Naive thymus-derived CD8-positive, alpha-beta T cell (primary cell): ENCODE results near the gene TSHZ1. TPM values are rescaled to one million over a fixed set of nuclear protein-coding genes. Genes with fewer than 3 reads are reported as not detected.
"Not testable (repeated sequence)": the region's sequence is repeated elsewhere in the genome, so short reads cannot be mapped to it uniquely, and the experiment has no call there.

Experiments
- ATAC-seq, 2 donors: fragments of 150-1000 bp; cut with Tn5 transposase in 1 of 2; sonication (Bioruptor Pico), chemical (Tn5 transposase) in 1 of 2; 1 replicate in 1 of 2; 2 replicates in 1 of 2; pipeline ENCODE4 v1.10.0; 2021; ENCODE audit warnings: mild to moderate bottlenecking in 2 of 2, moderate library complexity in 2 of 2
- POLR2A ChIA-PET: fragments of 350-600 bp; sonication (Branson Sonifier 250); formaldehyde crosslinking; loops from one replicate; lab custom pipeline; 2021; ENCODE audit warnings: antibody characterized with exemption; lab: Charles Lee
- DNase-seq, 10 donors: peaks; one replicate each; pipeline versions ENCODE4 v3.0.0 to v3.0.0-alpha.2; 2020 to 2022
- H3K27ac Mint-ChIP-seq, 10 donors: one replicate each; pipeline ENCODE4 v1.8.0; 2020 to 2022; ENCODE audit warnings: mild to moderate bottlenecking in 10 of 10, mixed read lengths in 10 of 10, moderate library complexity in 4 of 10, inconsistent platforms in 1 of 10
- H3K27me3 Mint-ChIP-seq, 5 donors: one replicate each; pipeline ENCODE4 v1.8.0; 2021 to 2022; ENCODE audit warnings: mixed read lengths in 5 of 5
- H3K36me3 Mint-ChIP-seq, 3 donors: one replicate each; pipeline ENCODE4 v1.8.0; 2020 to 2022; ENCODE audit warnings: mixed read lengths in 3 of 3, mild to moderate bottlenecking in 2 of 3, inconsistent platforms in 1 of 3
- H3K4me1 Mint-ChIP-seq, 4 donors: one replicate each; pipeline ENCODE4 v1.8.0; 2021 to 2022; ENCODE audit warnings: mixed read lengths in 4 of 4
- H3K4me3 Mint-ChIP-seq, 10 donors: one replicate each; pipeline ENCODE4 v1.8.0; 2020 to 2022; ENCODE audit warnings: mild to moderate bottlenecking in 10 of 10, mixed read lengths in 10 of 10, moderate library complexity in 6 of 10, inconsistent platforms in 1 of 10
- H3K9me3 Mint-ChIP-seq, 9 donors: one replicate each; pipeline ENCODE4 v1.8.0; 2020 to 2022; ENCODE audit warnings: mixed read lengths in 9 of 9, mild to moderate bottlenecking in 3 of 9, inconsistent platforms in 1 of 9, moderate library complexity in 1 of 9
- polyA plus RNA-seq, 3 donors: library from polyadenylated mRNA; unstranded; fragments of 300-500 nt; fragmentation: Illumina TruSeq; gene quantifications; one replicate each; pipeline ENCODE4 v1.2.3, GENCODE V29; 2021
- total RNA-seq, 8 experiments: library from RNA in 2 of 8; stranded (reverse) in 2 of 8; gene quantifications; one replicate each; pipeline ENCODE4 v1.2.3 and lab custom pipeline; 2021 to 2026

The TSHZ1 gene
- total and polyA plus RNA-seq, 5 experiments from 2014 or later = 2.8 to 33.6 (median 7.1) TPM

- Mint-ChIP-seq H3K9me3 (peaks cover 0 to 15% (median 0%) of the 10 kb centered on the region in 9 donors), H3K27ac (no peak overlapping the region), H3K4me3 (no peak overlapping the region), H3K36me3 (peaks cover 0 to 3% (median 0%) of the 10 kb centered on the region in 3 donors), H3K4me1 (peaks cover 9 to 14% (median 12%) of the 10 kb centered on the region in 4 donors), H3K27me3 (peaks cover 0 to 5% (median 1%) of the 10 kb centered on the region in 5 donors)
- DNase-seq (no peak), ATAC-seq (no peak)
- POLR2A ChIA-PET = interaction anchor here (0.6 kb wide), 1 partner anchor 513 kb away, joined by 3 read pairs; no protein-coding TSS in a partner anchor
Observed at GRCh38 chr18:75170022-75170789, 40.4 kb upstream of the TSHZ1 start.

DNA sequence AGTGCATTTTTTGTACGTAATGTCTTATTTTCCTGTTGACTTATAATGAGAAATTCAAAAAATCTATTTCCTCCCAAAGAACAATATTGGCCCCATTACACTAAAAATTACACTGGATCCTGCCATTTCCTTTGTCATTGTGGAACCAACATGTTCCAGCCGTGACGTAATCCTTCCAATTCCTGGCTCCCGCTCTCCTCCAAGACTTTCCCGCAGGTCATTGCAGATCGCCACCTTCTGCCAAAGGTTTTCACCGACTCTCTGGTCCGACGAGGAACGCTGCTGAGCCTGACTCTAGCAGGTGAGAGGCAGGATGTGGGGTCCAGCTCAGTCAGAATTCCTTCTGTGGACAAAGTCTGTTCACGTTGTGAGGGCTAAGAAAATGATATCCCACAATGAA, 39.7 kb upstream of the TSHZ1 start:
- peaks cover 9 to 14% (median 12%) of the 10 kb centered on the region in 4 donors for H3K4me1 Mint-ChIP-seq
- POLR2A ChIA-PET = interaction anchor here (0.6 kb wide), 1 partner anchor 512 kb away, joined by 3 read pairs; no protein-coding TSS in a partner anchor
- H3K27ac Mint-ChIP-seq = no peak overlapping the region

DNA sequence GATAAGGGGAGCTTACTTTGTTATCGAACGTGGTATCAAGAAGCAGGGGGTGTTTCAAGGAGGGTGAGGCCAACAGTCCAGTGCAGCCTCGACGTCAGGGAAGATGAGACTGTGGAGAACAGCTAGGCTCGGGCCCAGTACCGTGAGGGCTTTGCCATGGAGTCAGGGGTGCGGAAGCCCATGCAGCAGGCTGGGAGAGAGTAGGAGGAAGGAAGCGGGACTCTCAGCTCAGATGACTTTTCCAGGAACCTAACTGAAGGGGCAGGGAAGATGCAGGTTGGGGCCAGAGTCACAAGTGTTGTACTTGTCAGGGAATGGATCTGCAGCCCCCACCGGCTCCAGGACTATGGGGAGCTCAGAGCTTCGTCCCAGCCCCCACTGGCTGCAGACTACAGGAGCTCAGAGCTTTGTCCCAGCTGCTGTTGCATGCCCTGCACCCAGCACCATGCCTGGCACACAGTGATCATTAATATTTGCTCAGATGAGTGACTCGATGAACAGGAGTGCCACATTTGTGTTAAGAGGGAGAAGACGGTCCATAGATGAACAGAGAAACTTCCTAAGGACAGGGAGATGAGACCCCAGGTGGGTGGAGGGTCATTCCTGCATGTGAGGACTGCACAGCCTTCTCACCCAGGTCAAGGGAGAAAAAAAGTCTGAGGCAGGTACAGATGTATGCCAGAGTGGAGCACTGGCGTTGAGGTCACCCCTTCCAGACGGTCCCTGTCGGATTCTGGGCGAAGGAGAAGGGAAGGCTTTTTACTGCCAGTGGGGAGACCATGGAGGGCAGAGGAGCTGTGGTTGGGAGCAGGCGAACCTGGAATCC, 38.1 kb upstream of the TSHZ1 start:
- H3K27me3 Mint-ChIP-seq = peaks cover 0 to 2% (median 0%) of the 10 kb centered on the region in 5 donors
- DNase-seq = no peak
- POLR2A ChIA-PET = no interaction called here
- peaks cover 9 to 14% (median 12%) of the 10 kb centered on the region in 4 donors for H3K4me1 Mint-ChIP-seq
- peaks cover 0 to 3% (median 0%) of the 10 kb centered on the region in 3 donors for H3K36me3 Mint-ChIP-seq
- peak overlapping the region in 3 of 10 donors; percentile 5 to 86 (median 27) for H3K27ac Mint-ChIP-seq
- ATAC-seq = no peak
- H3K4me3 Mint-ChIP-seq = no peak overlapping the region
- no peaks in the 10 kb centered on the region for H3K9me3 Mint-ChIP-seq

More for the DNA sequence above, 39.7 kb upstream of the TSHZ1 start:
- no peak for DNase-seq
- Mint-ChIP-seq H3K4me3 (no peak overlapping the region), H3K27me3 (peaks cover 0 to 5% (median 1%) of the 10 kb centered on the region in 5 donors), H3K36me3 (peaks cover 0 to 3% (median 0%) of the 10 kb centered on the region in 3 donors), H3K9me3 (peaks cover 0 to 9% (median 0%) of the 10 kb centered on the region in 9 donors)
- no peak for ATAC-seq

DNA sequence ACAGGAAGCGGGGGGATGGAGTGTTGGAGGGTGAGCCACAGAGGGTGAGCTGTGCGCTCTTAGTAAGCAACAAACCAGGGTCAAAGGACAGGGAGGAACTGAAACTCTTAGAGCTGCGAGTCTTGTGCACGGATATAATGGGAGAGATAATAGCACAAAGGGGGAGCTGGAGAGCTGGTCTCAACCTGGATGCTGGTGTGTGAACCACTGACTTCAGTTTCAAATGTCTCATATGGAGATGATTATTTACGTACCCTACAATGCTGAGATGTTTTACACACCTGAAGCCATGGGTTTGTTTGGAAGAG, 37.5 kb upstream of the TSHZ1 start:
- Mint-ChIP-seq H3K27ac (peak overlapping the region in 2 of 10 donors; percentile 5 to 86), H3K4me1 (peaks cover 9 to 14% (median 12%) of the 10 kb centered on the region in 4 donors), H3K9me3 (no peaks in the 10 kb centered on the region), H3K36me3 (peaks cover 0 to 3% (median 0%) of the 10 kb centered on the region in 3 donors), H3K27me3 (peaks cover 0 to 2% (median 0%) of the 10 kb centered on the region in 5 donors), H3K4me3 (no peak overlapping the region)
- DNase-seq (peak in 2 of 10 donors; percentile 5 to 13), ATAC-seq (no peak)
- POLR2A ChIA-PET = no interaction called here

GRCh38 chr18:75173738-75174137, 36.9 kb upstream of the TSHZ1 start:
- Mint-ChIP-seq H3K27ac (no peak overlapping the region), H3K4me3 (no peak overlapping the region), H3K27me3 (peaks cover 0 to 3% (median 0%) of the 10 kb centered on the region in 5 donors), H3K9me3 (no peaks in the 10 kb centered on the region), H3K4me1 (peaks cover 9 to 14% (median 12%) of the 10 kb centered on the region in 4 donors), H3K36me3 (peaks cover 0 to 3% (median 0%) of the 10 kb centered on the region in 3 donors)
- ATAC-seq (no peak), DNase-seq (no peak)
- POLR2A ChIA-PET = no interaction called here

DNA sequence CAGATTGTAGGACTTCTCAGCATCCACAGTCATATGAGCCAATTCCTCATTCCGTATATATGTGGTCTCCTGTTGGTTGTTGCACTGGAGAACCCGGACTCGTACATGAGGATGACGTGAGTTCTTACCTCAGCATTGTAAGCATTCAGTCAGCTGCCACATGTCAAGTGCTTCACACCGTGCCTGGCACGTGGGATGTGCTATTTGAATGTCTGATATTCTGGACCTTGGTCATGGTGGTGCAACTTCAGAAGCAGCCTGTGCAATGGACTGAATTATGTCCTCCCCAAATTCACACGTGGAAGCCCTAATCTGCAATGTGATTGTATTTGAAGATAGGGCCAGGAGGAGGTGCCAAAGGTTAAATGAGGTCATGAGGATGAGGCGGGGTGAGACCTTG, 33.7 kb upstream of the TSHZ1 start:
- peaks cover 11 to 14% (median 12%) of the 10 kb centered on the region in 4 donors for H3K4me1 Mint-ChIP-seq
- no peak for ATAC-seq

DNA sequence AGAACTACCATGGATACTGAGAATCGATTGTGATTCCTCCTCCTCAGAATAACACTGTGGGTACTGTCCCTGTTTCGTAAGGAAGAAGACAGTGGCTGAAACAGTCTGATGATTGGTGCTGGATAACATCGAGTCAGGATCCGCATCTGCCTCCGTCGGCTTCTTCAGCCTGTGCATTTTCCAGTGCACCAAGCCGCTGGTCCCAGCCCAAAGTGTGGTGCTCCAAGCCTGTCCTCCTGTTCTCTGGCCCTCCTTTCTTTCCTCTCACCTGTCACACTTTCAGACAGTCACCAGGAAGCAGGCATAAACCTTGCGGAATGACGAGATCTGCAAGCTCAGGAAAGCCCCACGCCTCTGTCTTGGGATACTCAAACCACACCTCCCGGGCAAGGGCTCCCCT, 32.2 kb upstream of the TSHZ1 start:
- POLR2A ChIA-PET = no interaction called here
- Mint-ChIP-seq H3K36me3 (no peaks in the 10 kb centered on the region), H3K4me3 (no peak overlapping the region), H3K4me1 (peaks cover 4 to 9% (median 6%) of the 10 kb centered on the region in 4 donors), H3K27ac (no peak overlapping the region), H3K27me3 (peaks cover 0 to 11% (median 0%) of the 10 kb centered on the region in 5 donors), H3K9me3 (peaks cover 0 to 2% (median 0%) of the 10 kb centered on the region in 9 donors)
- DNase-seq (no peak), ATAC-seq (no peak)

More for the DNA sequence above, 33.7 kb upstream of the TSHZ1 start:
- no peak for DNase-seq
- no peaks in the 10 kb centered on the region for H3K36me3 Mint-ChIP-seq
- peak overlapping the region in 2 of 10 donors; percentile 38 to 53 for H3K27ac Mint-ChIP-seq
- peaks cover 0 to 7% (median 0%) of the 10 kb centered on the region in 5 donors for H3K27me3 Mint-ChIP-seq
- POLR2A ChIA-PET = no interaction called here
- peaks cover 0 to 2% (median 0%) of the 10 kb centered on the region in 9 donors for H3K9me3 Mint-ChIP-seq
- H3K4me3 Mint-ChIP-seq = no peak overlapping the region

- Mint-ChIP-seq H3K4me1 (peaks cover 0 to 2% (median 0%) of the 10 kb centered on the region in 4 donors), H3K27ac (no peak overlapping the region), H3K27me3 (peaks cover 0 to 11% (median 0%) of the 10 kb centered on the region in 5 donors), H3K4me3 (no peak overlapping the region), H3K9me3 (peaks cover 0 to 2% (median 0%) of the 10 kb centered on the region in 9 donors), H3K36me3 (no peaks in the 10 kb centered on the region)
- DNase-seq = no peak
- ATAC-seq = no peak
- POLR2A ChIA-PET = no interaction called here
Observed at GRCh38 chr18:75179819-75180600, 30.6 kb upstream of the TSHZ1 start.

- Mint-ChIP-seq H3K36me3 (no peaks in the 10 kb centered on the region), H3K4me1 (peaks cover 0 to 5% (median 0%) of the 10 kb centered on the region in 4 donors), H3K27me3 (peaks cover 0 to 10% (median 0%) of the 10 kb centered on the region in 5 donors), H3K4me3 (no peak overlapping the region), H3K27ac (no peak overlapping the region), H3K9me3 (peaks cover 0 to 2% (median 0%) of the 10 kb centered on the region in 9 donors)
- no peak for DNase-seq
- ATAC-seq = no peak
- POLR2A ChIA-PET = no interaction called here
Observed at GRCh38 chr18:75183524-75183923, 27.1 kb upstream of the TSHZ1 start.

GRCh38 chr18:75183973-75184493, 26.6 kb upstream of the TSHZ1 start:
- Mint-ChIP-seq H3K36me3 (no peaks in the 10 kb centered on the region), H3K27me3 (peaks cover 0 to 8% (median 0%) of the 10 kb centered on the region in 5 donors), H3K4me3 (no peak overlapping the region), H3K27ac (no peak overlapping the region), H3K9me3 (peaks cover 0 to 2% (median 0%) of the 10 kb centered on the region in 9 donors), H3K4me1 (peaks cover 0 to 5% (median 0%) of the 10 kb centered on the region in 4 donors)
- no peak for ATAC-seq
- POLR2A ChIA-PET = no interaction called here
- no peak for DNase-seq

DNA sequence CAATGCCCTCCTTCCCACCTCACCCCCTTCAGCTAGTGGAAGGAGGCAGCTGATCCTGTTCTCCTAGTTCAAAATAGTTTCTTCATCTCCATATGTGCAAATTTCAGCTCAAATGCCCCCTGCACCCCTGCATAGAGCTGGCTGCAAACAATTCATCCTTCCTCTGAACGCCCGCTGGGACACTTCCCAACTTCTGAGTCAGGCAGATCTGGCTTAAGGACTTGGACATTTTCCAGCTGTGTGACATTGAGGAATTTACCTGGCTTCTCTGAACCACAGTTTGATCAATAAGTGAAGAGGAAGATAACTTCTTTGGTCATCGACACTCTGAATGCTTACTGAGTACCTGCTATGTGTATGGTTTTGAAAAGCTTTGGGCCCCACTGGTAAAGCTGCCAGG, 25.1 kb upstream of the TSHZ1 start:
- peaks cover 0 to 5% (median 0%) of the 10 kb centered on the region in 4 donors for H3K4me1 Mint-ChIP-seq
- H3K27ac Mint-ChIP-seq = no peak overlapping the region
- ATAC-seq = no peak
- H3K27me3 Mint-ChIP-seq = peaks cover 0 to 8% (median 0%) of the 10 kb centered on the region in 5 donors
- DNase-seq = no peak
- POLR2A ChIA-PET = no interaction called here
- no peaks in the 10 kb centered on the region for H3K36me3 Mint-ChIP-seq
- H3K9me3 Mint-ChIP-seq = peaks cover 0 to 2% (median 0%) of the 10 kb centered on the region in 9 donors
- H3K4me3 Mint-ChIP-seq = no peak overlapping the region

DNA sequence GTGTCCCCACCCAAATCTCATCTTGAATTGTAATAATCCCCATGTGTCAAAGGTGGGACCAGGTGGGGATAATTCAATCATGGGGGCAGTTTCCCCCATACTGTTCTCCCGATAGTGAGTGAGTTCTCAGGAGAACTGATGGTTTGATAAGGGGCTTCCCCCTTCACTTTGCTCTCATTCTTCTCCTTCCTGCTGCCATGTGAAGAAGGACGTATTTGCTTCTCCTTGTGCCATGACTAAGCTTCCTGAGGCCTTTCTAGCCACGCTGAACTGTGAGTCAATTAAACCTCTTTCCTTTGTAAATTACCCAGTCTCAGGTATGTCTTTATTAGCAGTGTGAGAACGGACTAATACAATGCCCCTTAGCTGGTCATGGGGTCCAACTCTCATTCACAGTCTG, 22.9 kb upstream of the TSHZ1 start:
- not testable (repeated sequence) for ATAC-seq, H3K27ac Mint-ChIP-seq, H3K36me3 Mint-ChIP-seq, H3K4me3 Mint-ChIP-seq, H3K4me1 Mint-ChIP-seq, H3K27me3 Mint-ChIP-seq, H3K9me3 Mint-ChIP-seq, DNase-seq
- POLR2A ChIA-PET = interaction anchor here (0.5 kb wide), 1 partner anchor 121 kb away, joined by 3 read pairs; no protein-coding TSS in a partner anchor
